GM18873 (cell line): ENCODE data around the gene ABCA1.
"Not testable (repeated sequence)": the region's sequence is repeated elsewhere in the genome, so short reads cannot be mapped to it uniquely, and the experiment has no call there.

Experiments used
- ATAC-seq: cut with Tn5 transposase; IDR thresholded peaks from one replicate; pipeline ENCODE4 v1.9.1; 2021; ENCODE audit warnings: mild to moderate bottlenecking, moderate library complexity, moderate number of reproducible peaks; ENCODE audit not compliant: unreplicated experiment, low FRiP score

Gene ABCA1

GRCh38 chr9:104873489-104873850 is 54.5 kb downstream of the ABCA1 start:
- ATAC-seq, result no peak

- no peak for ATAC-seq
Observed at GRCh38 chr9:104872656-104873488, 55.1 kb downstream of the ABCA1 start.

- no peak for ATAC-seq
Observed at GRCh38 chr9:104871961-104872527, 55.9 kb downstream of the ABCA1 start.

- no peak for ATAC-seq
Observed at GRCh38 chr9:104869811-104870210, 58.1 kb downstream of the ABCA1 start.

- no peak for ATAC-seq
Observed at GRCh38 chr9:104868687-104869404, 59.1 kb downstream of the ABCA1 start.

- ATAC-seq, result no peak
Observed at GRCh38 chr9:104868303-104868686, 59.7 kb downstream of the ABCA1 start.

GRCh38 chr9:104866191-104866590 is 61.8 kb downstream of the ABCA1 start:
- no peak for ATAC-seq

- ATAC-seq, result no peak
Observed at GRCh38 chr9:104864675-104865104, 63.3 kb downstream of the ABCA1 start.

- peak; percentile 86 for ATAC-seq
Observed at GRCh38 chr9:104863180-104863883, 64.6 kb downstream of the ABCA1 start.

GRCh38 chr9:104861397-104861796 is 66.6 kb downstream of the ABCA1 start:
- ATAC-seq, result no peak

- no peak for ATAC-seq
Observed at GRCh38 chr9:104860263-104860662, 67.7 kb downstream of the ABCA1 start.

GRCh38 chr9:104858846-104859245 is 69.1 kb downstream of the ABCA1 start:
- no peak for ATAC-seq

- ATAC-seq, result no peak
Observed at GRCh38 chr9:104858271-104858670, 69.7 kb downstream of the ABCA1 start.

- no peak for ATAC-seq
Observed at GRCh38 chr9:104856413-104856941, 71.5 kb downstream of the ABCA1 start.

GRCh38 chr9:104855807-104856206 is 72.1 kb downstream of the ABCA1 start:
- ATAC-seq, result no peak

- ATAC-seq, result not testable (repeated sequence)
Observed at GRCh38 chr9:104855258-104855657, 72.7 kb downstream of the ABCA1 start.

- ATAC-seq, result no peak
Observed at GRCh38 chr9:104854613-104855012, 73.3 kb downstream of the ABCA1 start.

- no peak for ATAC-seq
Observed at GRCh38 chr9:104853683-104854082, 74.3 kb downstream of the ABCA1 start.

- no peak for ATAC-seq
Observed at GRCh38 chr9:104853159-104853558, 74.8 kb downstream of the ABCA1 start.

- ATAC-seq, result no peak
Observed at GRCh38 chr9:104851546-104851920, 76.4 kb downstream of the ABCA1 start.
